Measurements from ENCODE around the gene ARL15. TPM values are rescaled to one million over a fixed set of nuclear protein-coding genes. Genes with fewer than 3 reads are reported as not detected.

Gene ARL15
- total RNA-seq, 1 experiment from 2014 or later: 0.50 TPM

DNA sequence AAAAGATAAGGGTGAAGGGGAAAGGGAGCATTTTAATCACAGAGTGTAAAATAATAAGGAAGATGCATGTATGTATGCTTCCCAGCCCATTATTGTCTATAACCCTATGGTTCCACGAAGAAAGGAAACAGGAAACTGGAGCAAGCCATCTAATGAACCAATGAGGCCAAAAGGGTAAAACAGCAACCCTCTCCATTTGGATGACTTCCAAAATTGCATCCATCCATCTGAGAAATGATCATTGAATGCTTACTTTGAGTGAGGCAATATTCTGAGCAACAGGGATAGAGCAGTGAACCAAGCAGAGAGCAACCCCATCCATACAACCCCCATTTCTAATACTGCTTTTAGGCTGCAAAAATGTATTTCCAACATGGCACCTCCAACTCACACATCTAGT, 46.9 kb downstream of the ARL15 start:
- no TSS peak for BruUV-seq (replicated peaks)
- H3K4me3 ChIP-seq: no peak overlapping the region
- H3K4me1 ChIP-seq (replicated peaks; ENCODE audit: insufficient read depth): no peaks in the 10 kb centered on the region
- no peaks in the 10 kb centered on the region for H3K9me2 ChIP-seq (ENCODE audit: insufficient read depth)
- H3K27me3 ChIP-seq (ENCODE audit: insufficient read depth, low read depth): no peaks in the 10 kb centered on the region
- no peaks in the 10 kb centered on the region for H3F3A ChIP-seq (ENCODE audit: insufficient read depth, low read depth)
- CTCF ChIA-PET: no interaction called here
- H2AFZ ChIP-seq: no peak overlapping the region
- POLR2A ChIA-PET (ENCODE audit: unreplicated experiment): no interaction called here
- no peaks in the 10 kb centered on the region for H4K20me1 ChIP-seq (ENCODE audit: insufficient read depth)
- no peaks in the 10 kb centered on the region for H3K79me2 ChIP-seq (ENCODE audit: low read depth)
- no peak overlapping the region for H3K4me2 ChIP-seq
- no peak for DNase-seq
- no peaks in the 10 kb centered on the region for H3K9me3 ChIP-seq (ENCODE audit: insufficient read depth, low read depth)
- intact Hi-C loops (cut with micrococcal nuclease; ENCODE audit: unreplicated experiment): no loop called here
- no peak overlapping the region for H3K27ac ChIP-seq
- TF ChIP-seq, protein P1, sequence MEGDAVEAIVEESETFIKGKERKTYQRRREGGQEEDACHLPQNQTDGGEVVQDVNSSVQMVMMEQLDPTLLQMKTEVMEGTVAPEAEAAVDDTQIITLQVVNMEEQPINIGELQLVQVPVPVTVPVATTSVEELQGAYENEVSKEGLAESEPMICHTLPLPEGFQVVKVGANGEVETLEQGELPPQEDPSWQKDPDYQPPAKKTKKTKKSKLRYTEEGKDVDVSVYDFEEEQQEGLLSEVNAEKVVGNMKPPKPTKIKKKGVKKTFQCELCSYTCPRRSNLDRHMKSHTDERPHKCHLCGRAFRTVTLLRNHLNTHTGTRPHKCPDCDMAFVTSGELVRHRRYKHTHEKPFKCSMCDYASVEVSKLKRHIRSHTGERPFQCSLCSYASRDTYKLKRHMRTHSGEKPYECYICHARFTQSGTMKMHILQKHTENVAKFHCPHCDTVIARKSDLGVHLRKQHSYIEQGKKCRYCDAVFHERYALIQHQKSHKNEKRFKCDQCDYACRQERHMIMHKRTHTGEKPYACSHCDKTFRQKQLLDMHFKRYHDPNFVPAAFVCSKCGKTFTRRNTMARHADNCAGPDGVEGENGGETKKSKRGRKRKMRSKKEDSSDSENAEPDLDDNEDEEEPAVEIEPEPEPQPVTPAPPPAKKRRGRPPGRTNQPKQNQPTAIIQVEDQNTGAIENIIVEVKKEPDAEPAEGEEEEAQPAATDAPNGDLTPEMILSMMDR (conservative IDR thresholded peaks at IDR 0.05): no peak
- no peak for TF ChIP-seq EZH2 (IDR thresholded peaks at IDR 0.05; ENCODE audit: low read depth)
- no peaks in the 10 kb centered on the region for H3K36me3 ChIP-seq (ENCODE audit: low read depth)

DNA sequence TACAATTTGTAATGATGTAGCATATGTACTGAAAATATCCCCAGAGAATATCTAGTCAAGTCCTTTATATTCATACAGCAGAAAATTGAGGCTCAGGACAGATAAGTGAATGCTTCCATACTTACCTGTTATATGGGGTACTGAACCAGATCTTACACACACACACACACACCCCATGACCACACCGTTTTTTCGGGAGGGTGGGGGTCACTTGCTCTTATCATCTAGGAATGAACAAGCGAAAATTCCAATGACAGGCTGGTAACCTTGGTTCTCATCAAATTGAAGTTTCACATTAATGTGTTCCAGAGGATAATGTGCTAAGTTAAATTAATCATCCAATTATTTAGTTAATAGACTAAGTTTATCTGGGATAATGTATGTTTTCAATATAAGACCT, 48.8 kb downstream of the ARL15 start:
- Histone ChIP-seq H3K9me3 (ENCODE audit: insufficient read depth, low read depth) (no peaks in the 10 kb centered on the region), H3K27ac (no peak overlapping the region), H3K79me2 (ENCODE audit: low read depth) (no peaks in the 10 kb centered on the region), H3K4me3 (no peak overlapping the region), H3K9me2 (ENCODE audit: insufficient read depth) (no peaks in the 10 kb centered on the region), H3F3A (ENCODE audit: insufficient read depth, low read depth) (no peaks in the 10 kb centered on the region), H3K27me3 (ENCODE audit: insufficient read depth, low read depth) (no peaks in the 10 kb centered on the region), H3K4me2 (no peak overlapping the region), H2AFZ (no peak overlapping the region), H3K36me3 (ENCODE audit: low read depth) (no peaks in the 10 kb centered on the region), H3K4me1 (replicated peaks; ENCODE audit: insufficient read depth) (no peaks in the 10 kb centered on the region), H4K20me1 (ENCODE audit: insufficient read depth) (no peaks in the 10 kb centered on the region)
- CTCF ChIA-PET: no interaction called here
- BruUV-seq (replicated peaks): no TSS peak
- no peak for TF ChIP-seq EZH2 (IDR thresholded peaks at IDR 0.05; ENCODE audit: low read depth)
- TF ChIP-seq, protein P1 (conservative IDR thresholded peaks at IDR 0.05): no peak
- intact Hi-C loops (cut with micrococcal nuclease; ENCODE audit: unreplicated experiment): no loop called here
- POLR2A ChIA-PET (ENCODE audit: unreplicated experiment): no interaction called here
- DNase-seq: no peak

DNA sequence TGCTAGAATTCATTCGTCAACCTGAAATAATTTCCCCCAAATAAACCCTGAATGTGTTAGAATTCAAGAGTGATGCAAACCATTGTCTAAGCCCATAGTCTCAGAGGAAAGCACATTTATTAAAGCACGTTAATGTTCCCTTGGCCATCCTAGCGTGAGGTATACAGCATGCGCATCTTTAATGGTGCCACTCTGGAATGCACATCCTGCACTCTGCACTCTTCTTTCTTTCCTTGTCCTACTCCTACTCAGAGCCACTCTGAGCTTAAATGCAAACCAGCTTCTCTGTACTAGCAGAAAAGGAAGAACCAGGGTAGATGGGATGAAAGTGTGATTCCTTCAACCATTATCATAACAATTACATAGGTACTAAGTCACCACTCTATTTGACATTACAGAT, 50.4 kb downstream of the ARL15 start:
- Histone ChIP-seq H4K20me1 (ENCODE audit: insufficient read depth) (no peaks in the 10 kb centered on the region), H3K4me1 (replicated peaks; ENCODE audit: insufficient read depth) (no peaks in the 10 kb centered on the region), H2AFZ (no peak overlapping the region), H3K36me3 (ENCODE audit: low read depth) (no peaks in the 10 kb centered on the region), H3K9me2 (ENCODE audit: insufficient read depth) (no peaks in the 10 kb centered on the region), H3K4me2 (no peak overlapping the region), H3K79me2 (ENCODE audit: low read depth) (no peaks in the 10 kb centered on the region), H3K9me3 (ENCODE audit: insufficient read depth, low read depth) (no peaks in the 10 kb centered on the region), H3F3A (ENCODE audit: insufficient read depth, low read depth) (no peaks in the 10 kb centered on the region), H3K4me3 (no peak overlapping the region), H3K27ac (no peak overlapping the region), H3K27me3 (ENCODE audit: insufficient read depth, low read depth) (no peaks in the 10 kb centered on the region)
- no TSS peak for BruUV-seq (replicated peaks)
- TF ChIP-seq, protein P1 (conservative IDR thresholded peaks at IDR 0.05): no peak
- intact Hi-C loops (cut with micrococcal nuclease; ENCODE audit: unreplicated experiment): no loop called here
- ChIA-PET POLR2A (ENCODE audit: unreplicated experiment) (no interaction called here), CTCF (no interaction called here)
- no peak for DNase-seq
